Germinal center (tissue), 1 donor: Measurements from ENCODE around the gene STIP1.
"Not testable (repeated sequence)": the region's sequence is repeated elsewhere in the genome, so short reads cannot be mapped to it uniquely, and the experiment has no call there.

ENCODE experiments used
- DNase-seq: peaks from one replicate; pipeline ENCODE4 v3.0.0; 2012; ENCODE audit warnings: mixed read lengths, low spot score

The STIP1 gene

GRCh38 chr11:64238076-64238475, 52.1 kb downstream of the STIP1 start:
- no peak for DNase-seq

- DNase-seq: no peak
Observed at GRCh38 chr11:64238999-64239398, 53.0 kb downstream of the STIP1 start.

- no peak for DNase-seq
Observed at GRCh38 chr11:64239662-64240434, 53.9 kb downstream of the STIP1 start.

- DNase-seq: peak; percentile 96
Observed at GRCh38 chr11:64240435-64241240, 54.7 kb downstream of the STIP1 start, which contains the start of gene FKBP2. Gene FKBP2 (plus strand): TSS chr11:64241095. CDS start chr11:64242388, 1,293 bp downstream.

GRCh38 chr11:64241241-64241490, 55.2 kb downstream of the STIP1 start:
- peak; percentile 96 for DNase-seq

GRCh38 chr11:64241491-64242374, 55.8 kb downstream of the STIP1 start:
- DNase-seq: peak; percentile 30

- no peak for DNase-seq
Observed at GRCh38 chr11:64243236-64243854, 57.4 kb downstream of the STIP1 start.

- no peak for DNase-seq
Observed at GRCh38 chr11:64244107-64244506, 58.1 kb downstream of the STIP1 start.

GRCh38 chr11:64244966-64245365, 59.0 kb downstream of the STIP1 start:
- DNase-seq: no peak

GRCh38 chr11:64245401-64245796, 59.4 kb downstream of the STIP1 start:
- DNase-seq: peak; percentile 56

- peak; percentile 47 for DNase-seq
Observed at GRCh38 chr11:64245797-64246620, 60.0 kb downstream of the STIP1 start.

- DNase-seq: not testable (repeated sequence)
Observed at GRCh38 chr11:64246621-64246870, 60.6 kb downstream of the STIP1 start.

GRCh38 chr11:64246871-64247728, 61.1 kb downstream of the STIP1 start, which contains the start of gene PPP1R14B:
Gene PPP1R14B (minus strand): TSS chr11:64246943. CDS start chr11:64246673, 270 bp downstream.
- DNase-seq: peak; percentile 83

GRCh38 chr11:64247729-64248531, 62.0 kb downstream of the STIP1 start:
- no peak for DNase-seq

GRCh38 chr11:64248578-64248977, 62.6 kb downstream of the STIP1 start:
- DNase-seq: no peak

- no peak for DNase-seq
Observed at GRCh38 chr11:64249038-64249437, 63.1 kb downstream of the STIP1 start.

GRCh38 chr11:64249563-64250414, 63.8 kb downstream of the STIP1 start:
- DNase-seq: no peak

- DNase-seq: no peak
Observed at GRCh38 chr11:64250415-64251015, 64.5 kb downstream of the STIP1 start.
